OCI-LY7 (cell line): ENCODE measurements around the gene GBA2. TPM values are rescaled to one million over a fixed set of nuclear protein-coding genes. Genes with fewer than 3 reads are reported as not detected.

Experiments
- BruUV-seq: library from RNA; stranded (reverse); fragments of 400-500 nt; replicated peaks from 2 replicates; lab custom pipeline; 2021; lab: Mats Ljungman, UMichigan
- CTCF ChIA-PET: fragments of 300-600 bp; sonication (Branson Sonifier 250); formaldehyde crosslinking; loops from one replicate; lab custom pipeline; 2022; ENCODE audit warnings: antibody characterized with exemption; ENCODE audit not compliant: unreplicated experiment; lab: Charles Lee
- POLR2A ChIA-PET: fragments of 300-600 bp; sonication (Branson Sonifier 250); formaldehyde crosslinking; loops from one replicate; lab custom pipeline; 2022; ENCODE audit warnings: antibody characterized with exemption; lab: Charles Lee
- DNase-seq: peaks from one replicate; pipeline ENCODE4 v3.0.0-alpha.2; 2015; ENCODE audit warnings: low spot score
- H2AFZ ChIP-seq: fragments of 200-600 bp; sonication (generic), shearing (Covaris generic); 2 replicates; pipeline ENCODE4 v1.6.1; 2014; ENCODE audit warnings: mild to moderate bottlenecking, antibody characterized with exemption, low read length, moderate library complexity
- H3K27ac ChIP-seq: fragments of 200-600 bp; sonication (generic); 2 replicates; pipeline ENCODE4 v1.5.1; 2014; ENCODE audit warnings: mixed run types, low read depth, mild to moderate bottlenecking, moderate library complexity, low read length, inconsistent platforms; ENCODE audit not compliant: poor library complexity, severe bottlenecking
- H3K36me3 ChIP-seq: fragments of 200-600 bp; sonication (generic); 2 replicates; pipeline ENCODE4 v1.6.1; 2014; ENCODE audit warnings: mild to moderate bottlenecking, antibody characterized with exemption, low read length, moderate library complexity, mixed read lengths; ENCODE audit not compliant: insufficient read depth
- H3K4me1 ChIP-seq: fragments of 200-600 bp; sonication (generic); 2 replicates; pipeline ENCODE4 v1.5.1; 2014; ENCODE audit warnings: mild to moderate bottlenecking, low read length; ENCODE audit not compliant: insufficient read depth, poor library complexity, severe bottlenecking
- H3K4me2 ChIP-seq: fragments of 200-600 bp; sonication (generic); 2 replicates; pipeline ENCODE4 v1.6.1; 2014; ENCODE audit warnings: mild to moderate bottlenecking, low read length
- H3K4me3 ChIP-seq: fragments of 200-600 bp; sonication (generic); 2 replicates; pipeline ENCODE4 v1.5.1; 2014; ENCODE audit warnings: mild to moderate bottlenecking, low read depth, low read length; ENCODE audit not compliant: poor library complexity, severe bottlenecking
- H3K79me2 ChIP-seq: fragments of 200-600 bp; sonication (generic); 2 replicates; pipeline ENCODE4 v1.6.1; 2016; ENCODE audit warnings: low read depth, mild to moderate bottlenecking, low read length, moderate library complexity, mixed read lengths; ENCODE audit not compliant: insufficient read depth
- H3K9me2 ChIP-seq: fragments of 200-600 bp; sonication (generic); 2 replicates; pipeline ENCODE4 v1.6.1; 2016; ENCODE audit warnings: mild to moderate bottlenecking, low read length, mixed read lengths; ENCODE audit not compliant: insufficient read depth
- H3K9me3 ChIP-seq: fragments of 200-600 bp; sonication (generic); 2 replicates; pipeline ENCODE4 v1.6.1; 2014; ENCODE audit warnings: mild to moderate bottlenecking, mixed run types, low read length, mixed read lengths
- H4K20me1 ChIP-seq: fragments of 200-600 bp; sonication (generic); 2 replicates; pipeline ENCODE4 v1.6.1; 2014; ENCODE audit warnings: mild to moderate bottlenecking, antibody characterized with exemption, low read length, moderate library complexity, mixed read lengths; ENCODE audit not compliant: insufficient read depth
- EZH2phosphoT487 ChIP-seq: fragments of 200-600 bp; sonication (generic); IDR thresholded peaks from 2 replicates; pipeline ENCODE4 v1.6.1; 2018; ENCODE audit warnings: low read depth, borderline replicate concordance, mild to moderate bottlenecking, mixed run types, antibody characterized with exemption, low read length, moderate library complexity, mixed read lengths
- intact Hi-C: fragments of 100-400 bp; cut with micrococcal nuclease; formaldehyde crosslinking; loops from one replicate; pipeline ENCODE4 v1.10.0; 2022; ENCODE audit not compliant: unreplicated experiment
- total RNA-seq, 2 experiments: library from RNA; depleted of rRNA in 1 of 2; stranded (reverse); fragments of >200 nt in 1 of 2; shearing (Covaris generic) in 1 of 2; gene quantifications; 2 replicates each; pipeline ENCODE4 v1.2.3, GENCODE V29; 2014 to 2022
- TF ChIP-seq, protein P1 (sequence below): fragments of 200-600 bp; sonication (generic); conservative IDR thresholded peaks from 2 replicates; pipeline ENCODE4 v1.5.1; 2014; ENCODE audit warnings: mild to moderate bottlenecking, antibody characterized with exemption, low read length, moderate library complexity, mixed read lengths

The GBA2 gene
- total RNA-seq, 2 experiments from 2014 or later = 66.0 to 68.2 TPM

DNA sequence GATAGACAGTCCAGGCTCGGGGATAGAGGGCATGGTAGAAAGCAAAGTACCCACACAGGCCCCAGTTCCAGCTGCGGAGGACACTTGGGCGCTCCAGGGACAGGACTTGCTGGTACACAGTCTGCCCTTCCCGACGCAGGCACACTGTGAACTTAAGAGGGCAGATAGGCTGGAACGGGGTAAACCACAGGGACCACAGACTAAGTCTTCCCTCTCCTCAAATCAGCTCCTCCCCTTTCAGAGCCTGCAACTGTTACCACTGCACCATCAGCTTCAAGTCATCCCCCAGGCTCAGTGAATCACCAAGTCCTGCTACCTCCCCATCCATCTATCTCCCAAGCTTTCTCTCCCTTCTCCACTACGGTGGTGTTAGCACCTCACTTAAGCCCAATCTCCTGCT is 7.3 kb downstream of the GBA2 start:
- Histone ChIP-seq H4K20me1 (peaks cover 4% of the 10 kb centered on the region; the same call in 1 of the 2 replicates), H3K79me2 (peaks cover 19% of the 10 kb centered on the region), H3K9me3 (no peaks in the 10 kb centered on the region), H3K9me2 (no peaks in the 10 kb centered on the region), H3K4me2 (no peak overlapping the region), H2AFZ (no peak overlapping the region), H3K4me1 (peaks cover 22% of the 10 kb centered on the region), H3K4me3 (no peak overlapping the region), H3K27ac (no peak overlapping the region), H3K36me3 (peaks cover 82% of the 10 kb centered on the region)
- BruUV-seq = no TSS peak
- CTCF ChIA-PET = no interaction called here
- no peak for TF ChIP-seq EZH2phosphoT487
- DNase-seq = no peak
- POLR2A ChIA-PET = interaction anchor here (0.7 kb wide), 1 partner anchor 21 kb away, joined by 5 read pairs; no protein-coding TSS in a partner anchor
- intact Hi-C loops = no loop called here

DNA sequence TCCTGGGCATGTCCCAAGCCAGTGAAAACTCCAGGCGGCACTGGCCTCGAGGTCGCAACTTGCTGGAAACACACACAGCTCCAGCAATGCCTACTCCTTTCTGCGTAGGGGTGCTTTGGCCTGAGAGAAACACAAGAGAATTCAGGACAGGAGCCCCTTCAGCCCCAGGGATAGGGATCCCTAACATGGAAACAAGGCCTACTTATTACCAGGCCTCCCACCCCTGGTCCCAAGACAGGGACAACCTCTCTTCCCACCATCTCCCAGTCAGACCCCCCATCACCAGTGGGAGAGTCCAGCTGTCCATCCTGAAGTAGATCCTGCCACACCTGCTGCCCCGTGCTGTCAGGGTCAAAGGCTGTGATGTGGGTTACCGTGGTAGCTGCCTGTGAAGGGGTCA is 8.8 kb downstream of the GBA2 start:
- Histone ChIP-seq H3K27ac (no peak overlapping the region), H4K20me1 (no peaks in the 10 kb centered on the region), H3K36me3 (peaks cover 93% of the 10 kb centered on the region), H3K4me2 (no peak overlapping the region), H2AFZ (no peak overlapping the region), H3K9me2 (no peaks in the 10 kb centered on the region), H3K4me3 (no peak overlapping the region), H3K79me2 (peaks cover 4% of the 10 kb centered on the region; the same call in 1 of the 2 replicates), H3K9me3 (no peaks in the 10 kb centered on the region), H3K4me1 (peaks cover 14% of the 10 kb centered on the region)
- POLR2A ChIA-PET = interaction anchor here (0.6 to 1.0 kb wide), 2 partner anchors 9 to 12 kb away, joined by 3 read pairs; partner anchors contain the start of genes GBA2 and RGP1
- no peak for DNase-seq
- BruUV-seq = no TSS peak
- intact Hi-C loops = no loop called here
- TF ChIP-seq EZH2phosphoT487 = no peak
- TF ChIP-seq, protein P1, sequence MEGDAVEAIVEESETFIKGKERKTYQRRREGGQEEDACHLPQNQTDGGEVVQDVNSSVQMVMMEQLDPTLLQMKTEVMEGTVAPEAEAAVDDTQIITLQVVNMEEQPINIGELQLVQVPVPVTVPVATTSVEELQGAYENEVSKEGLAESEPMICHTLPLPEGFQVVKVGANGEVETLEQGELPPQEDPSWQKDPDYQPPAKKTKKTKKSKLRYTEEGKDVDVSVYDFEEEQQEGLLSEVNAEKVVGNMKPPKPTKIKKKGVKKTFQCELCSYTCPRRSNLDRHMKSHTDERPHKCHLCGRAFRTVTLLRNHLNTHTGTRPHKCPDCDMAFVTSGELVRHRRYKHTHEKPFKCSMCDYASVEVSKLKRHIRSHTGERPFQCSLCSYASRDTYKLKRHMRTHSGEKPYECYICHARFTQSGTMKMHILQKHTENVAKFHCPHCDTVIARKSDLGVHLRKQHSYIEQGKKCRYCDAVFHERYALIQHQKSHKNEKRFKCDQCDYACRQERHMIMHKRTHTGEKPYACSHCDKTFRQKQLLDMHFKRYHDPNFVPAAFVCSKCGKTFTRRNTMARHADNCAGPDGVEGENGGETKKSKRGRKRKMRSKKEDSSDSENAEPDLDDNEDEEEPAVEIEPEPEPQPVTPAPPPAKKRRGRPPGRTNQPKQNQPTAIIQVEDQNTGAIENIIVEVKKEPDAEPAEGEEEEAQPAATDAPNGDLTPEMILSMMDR = no peak
- CTCF ChIA-PET = interaction anchor here (0.6 kb wide), 1 partner anchor 8 kb away, joined by 3 read pairs; no protein-coding TSS in a partner anchor

DNA sequence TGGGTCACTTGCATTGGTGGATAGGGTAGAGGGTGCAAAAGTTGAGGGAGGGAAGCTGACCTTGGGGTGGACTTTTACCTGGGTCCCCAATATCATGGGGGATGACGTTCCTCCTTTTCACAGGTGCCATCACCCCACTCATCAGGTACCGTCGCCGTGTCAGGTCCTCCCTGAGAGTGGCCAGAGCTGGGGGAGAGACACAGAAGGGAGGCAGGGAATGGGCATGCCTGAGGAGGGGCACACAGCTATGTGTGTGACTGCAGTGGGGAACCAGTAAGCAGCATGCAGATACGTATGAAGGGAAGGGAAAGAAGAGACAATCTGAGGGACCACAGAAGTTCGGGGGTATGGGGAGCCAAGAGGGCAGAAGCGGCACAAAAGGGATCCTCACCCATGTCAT is 10.1 kb downstream of the GBA2 start:
- Histone ChIP-seq H3K4me2 (no peak overlapping the region), H4K20me1 (no peaks in the 10 kb centered on the region), H3K27ac (no peak overlapping the region), H3K36me3 (peaks cover 88% of the 10 kb centered on the region), H3K4me1 (peaks cover 16% of the 10 kb centered on the region), H3K79me2 (no peaks in the 10 kb centered on the region; the same call in 1 of the 2 replicates), H3K9me2 (no peaks in the 10 kb centered on the region), H3K4me3 (no peak overlapping the region), H3K9me3 (no peaks in the 10 kb centered on the region), H2AFZ (no peak overlapping the region)
- TF ChIP-seq, protein P1 = no peak
- TF ChIP-seq EZH2phosphoT487 = no peak
- ChIA-PET POLR2A (interaction anchor here (2.3 kb wide), 1 partner anchor 9 kb away, joined by 7 read pairs; no protein-coding TSS in a partner anchor), CTCF (no interaction called here)
- DNase-seq = no peak
- intact Hi-C loops = loop anchor here (5.0 to 10.0 kb wide), 3 partner anchors 88 to 664 kb away; partner anchors contain the start of genes FAM221B, FANCG, TMEM8B and VCP
- no TSS peak for BruUV-seq
